AG09309 (cell line): ENCODE measurements around the gene EPS8L3.
A peak's percentile ranks its signal among the peaks of the same experiment; 100 is the strongest.
"Not testable (repeated sequence)": the region's sequence is repeated elsewhere in the genome, so short reads cannot be mapped to it uniquely, and the experiment has no call there.

Experiments
- DNase-seq: peaks from one replicate; pipeline ENCODE4 v3.0.0-alpha.2; 2010; ENCODE audit warnings: low read depth
- H3K4me3 ChIP-seq: 2 replicates; pipeline ENCODE4 v1.5.1; 2011; ENCODE audit warnings: mild to moderate bottlenecking, low read depth, low read length, moderate library complexity; ENCODE audit not compliant: control insufficient read depth
- TF ChIP-seq, protein P1 (sequence below): IDR thresholded peaks from 2 replicates; pipeline ENCODE4 v1.5.1; 2011; ENCODE audit warnings: mild to moderate bottlenecking, low read depth, low read length, inconsistent platforms; ENCODE audit not compliant: insufficient read depth, control insufficient read depth; ENCODE audit errors: missing control alignments

EPS8L3 gene

DNA sequence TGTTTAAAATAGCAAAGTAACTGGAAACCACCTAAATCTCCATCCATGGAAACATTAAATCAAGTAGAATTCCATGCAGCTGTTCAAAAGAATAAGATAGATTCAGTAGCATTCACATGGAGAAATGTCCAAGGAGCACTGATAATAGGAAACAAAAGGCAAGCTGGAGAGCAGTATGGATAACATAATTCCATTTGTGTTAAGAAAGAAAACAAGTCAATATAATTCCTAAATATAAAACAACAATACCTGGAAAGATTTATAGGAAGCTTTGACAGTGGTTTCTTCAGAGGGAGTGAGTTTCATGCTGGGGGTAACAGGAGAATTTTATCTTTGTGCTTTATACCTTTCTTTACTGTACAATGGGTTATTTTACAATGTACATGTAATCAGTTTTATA, 36.6 kb upstream of the EPS8L3 start:
- TF ChIP-seq, protein P1, sequence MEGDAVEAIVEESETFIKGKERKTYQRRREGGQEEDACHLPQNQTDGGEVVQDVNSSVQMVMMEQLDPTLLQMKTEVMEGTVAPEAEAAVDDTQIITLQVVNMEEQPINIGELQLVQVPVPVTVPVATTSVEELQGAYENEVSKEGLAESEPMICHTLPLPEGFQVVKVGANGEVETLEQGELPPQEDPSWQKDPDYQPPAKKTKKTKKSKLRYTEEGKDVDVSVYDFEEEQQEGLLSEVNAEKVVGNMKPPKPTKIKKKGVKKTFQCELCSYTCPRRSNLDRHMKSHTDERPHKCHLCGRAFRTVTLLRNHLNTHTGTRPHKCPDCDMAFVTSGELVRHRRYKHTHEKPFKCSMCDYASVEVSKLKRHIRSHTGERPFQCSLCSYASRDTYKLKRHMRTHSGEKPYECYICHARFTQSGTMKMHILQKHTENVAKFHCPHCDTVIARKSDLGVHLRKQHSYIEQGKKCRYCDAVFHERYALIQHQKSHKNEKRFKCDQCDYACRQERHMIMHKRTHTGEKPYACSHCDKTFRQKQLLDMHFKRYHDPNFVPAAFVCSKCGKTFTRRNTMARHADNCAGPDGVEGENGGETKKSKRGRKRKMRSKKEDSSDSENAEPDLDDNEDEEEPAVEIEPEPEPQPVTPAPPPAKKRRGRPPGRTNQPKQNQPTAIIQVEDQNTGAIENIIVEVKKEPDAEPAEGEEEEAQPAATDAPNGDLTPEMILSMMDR, result no peak
- H3K4me3 ChIP-seq, result no peak overlapping the region
- DNase-seq, result no peak

DNA sequence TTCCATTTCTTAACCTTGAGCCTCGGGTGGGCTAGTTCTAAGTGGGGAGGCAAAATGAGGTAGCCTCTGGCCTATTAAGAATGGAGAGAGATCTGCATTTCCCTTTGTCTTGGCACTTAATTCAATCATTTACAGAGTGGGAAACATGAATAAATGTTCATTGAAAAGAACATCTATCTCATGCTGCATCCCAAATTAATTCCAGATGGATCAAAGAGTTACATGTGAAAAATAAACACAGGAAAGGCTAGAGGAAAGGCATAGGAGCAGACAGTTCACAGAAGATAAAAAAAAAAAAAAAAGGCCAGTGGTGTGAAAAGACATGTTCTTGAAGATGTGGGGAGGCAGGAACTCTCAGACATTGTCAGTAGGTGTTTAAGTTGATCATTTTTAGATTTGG, 35.7 kb upstream of the EPS8L3 start:
- TF ChIP-seq, protein P1, result no peak
- no peak overlapping the region for H3K4me3 ChIP-seq
- no peak for DNase-seq

DNA sequence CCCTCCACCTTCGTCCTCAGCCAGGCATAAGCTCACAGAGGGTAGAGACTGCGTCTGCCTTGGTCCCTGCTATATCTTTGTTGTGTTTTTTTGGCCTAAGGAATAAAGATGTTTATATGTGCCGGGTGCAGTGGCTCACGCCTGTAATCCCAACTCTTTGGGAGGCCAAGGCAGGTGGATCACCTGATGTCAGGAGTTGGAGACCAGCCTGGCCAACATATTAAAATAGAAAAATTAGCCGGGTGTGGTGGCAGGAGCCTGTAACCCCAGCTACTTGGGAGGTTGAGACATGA, 33.5 kb upstream of the EPS8L3 start:
- not testable (repeated sequence) for DNase-seq, H3K4me3 ChIP-seq

DNA sequence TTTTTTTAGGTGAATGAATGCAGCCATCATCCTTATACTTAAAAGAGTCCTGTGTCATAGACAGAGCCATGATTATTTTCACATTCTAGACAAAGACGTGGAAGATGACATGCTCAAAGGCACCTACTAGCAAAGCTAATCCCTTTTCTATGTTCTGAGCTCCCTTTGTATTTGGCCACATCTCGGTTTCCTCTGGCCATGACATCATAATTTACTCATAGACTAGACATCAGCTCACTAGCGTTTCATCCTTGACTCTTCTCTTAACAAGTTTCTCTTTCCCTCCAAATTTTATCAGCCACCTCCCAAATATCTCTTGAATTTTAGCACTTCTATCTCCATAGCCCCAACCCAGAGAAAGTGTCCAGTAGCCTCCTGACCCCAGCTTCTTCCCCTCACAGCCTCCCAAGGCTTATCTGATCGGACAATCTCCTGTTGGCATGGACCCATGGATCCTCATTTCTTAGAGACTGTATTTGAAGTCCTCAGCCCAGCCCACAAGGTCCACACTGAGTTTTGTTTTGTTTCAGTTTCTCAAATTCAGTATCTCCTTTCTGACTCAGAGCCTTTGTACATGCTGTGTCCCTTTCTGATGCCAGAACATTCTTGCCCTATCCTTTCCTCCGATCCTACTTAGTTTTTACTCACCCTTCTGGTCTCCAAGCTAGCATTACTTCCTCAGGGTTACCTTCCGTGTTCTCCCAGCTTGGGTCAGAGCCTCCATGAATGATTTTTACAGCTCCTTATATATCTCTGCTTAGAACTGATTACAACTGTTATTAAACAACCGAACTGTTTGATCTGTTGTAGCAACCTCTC, 33.0 kb upstream of the EPS8L3 start:
- TF ChIP-seq, protein P1, result no peak
- no peak for DNase-seq
- no peak overlapping the region for H3K4me3 ChIP-seq

DNA sequence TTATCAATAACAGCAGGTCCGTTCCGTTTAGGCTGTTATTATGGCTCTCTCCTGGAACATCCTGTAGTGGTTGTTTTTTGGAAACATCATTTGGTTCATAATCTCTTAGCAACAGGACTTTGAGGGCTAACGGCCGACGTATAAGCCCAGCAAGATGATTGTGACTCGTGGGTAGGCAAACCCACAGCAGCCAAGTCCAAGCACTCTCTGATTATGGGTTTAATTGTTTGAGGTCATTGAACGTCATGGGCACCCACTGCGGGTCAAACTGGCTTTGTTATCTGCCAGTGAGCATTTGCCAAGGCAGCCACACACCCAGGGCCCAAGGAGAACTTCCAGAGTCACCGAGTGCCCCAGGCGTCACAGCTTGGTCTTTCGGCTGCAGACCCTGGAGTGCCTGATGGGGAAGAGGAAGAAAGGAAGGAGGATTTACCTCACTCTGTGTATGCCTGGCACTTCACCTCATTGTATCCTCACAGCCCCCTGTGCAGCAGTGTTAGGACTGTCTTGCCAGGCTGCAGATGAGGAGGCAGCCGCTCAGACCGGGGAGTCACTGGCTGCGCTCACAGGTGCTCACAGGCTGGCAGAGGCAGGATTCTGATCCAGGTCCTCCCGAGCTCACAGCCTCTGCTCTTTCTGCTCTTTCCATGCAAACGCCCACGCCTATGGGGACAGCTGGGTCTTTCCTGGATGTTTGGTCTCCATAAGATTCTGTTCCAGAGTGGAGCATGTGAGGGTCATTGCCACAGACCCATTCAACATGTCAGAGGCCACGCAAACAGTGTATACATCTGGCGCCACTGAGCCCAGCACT, 30.8 kb upstream of the EPS8L3 start:
- TF ChIP-seq, protein P1, result no peak
- H3K4me3 ChIP-seq, result no peak overlapping the region
- no peak for DNase-seq

DNA sequence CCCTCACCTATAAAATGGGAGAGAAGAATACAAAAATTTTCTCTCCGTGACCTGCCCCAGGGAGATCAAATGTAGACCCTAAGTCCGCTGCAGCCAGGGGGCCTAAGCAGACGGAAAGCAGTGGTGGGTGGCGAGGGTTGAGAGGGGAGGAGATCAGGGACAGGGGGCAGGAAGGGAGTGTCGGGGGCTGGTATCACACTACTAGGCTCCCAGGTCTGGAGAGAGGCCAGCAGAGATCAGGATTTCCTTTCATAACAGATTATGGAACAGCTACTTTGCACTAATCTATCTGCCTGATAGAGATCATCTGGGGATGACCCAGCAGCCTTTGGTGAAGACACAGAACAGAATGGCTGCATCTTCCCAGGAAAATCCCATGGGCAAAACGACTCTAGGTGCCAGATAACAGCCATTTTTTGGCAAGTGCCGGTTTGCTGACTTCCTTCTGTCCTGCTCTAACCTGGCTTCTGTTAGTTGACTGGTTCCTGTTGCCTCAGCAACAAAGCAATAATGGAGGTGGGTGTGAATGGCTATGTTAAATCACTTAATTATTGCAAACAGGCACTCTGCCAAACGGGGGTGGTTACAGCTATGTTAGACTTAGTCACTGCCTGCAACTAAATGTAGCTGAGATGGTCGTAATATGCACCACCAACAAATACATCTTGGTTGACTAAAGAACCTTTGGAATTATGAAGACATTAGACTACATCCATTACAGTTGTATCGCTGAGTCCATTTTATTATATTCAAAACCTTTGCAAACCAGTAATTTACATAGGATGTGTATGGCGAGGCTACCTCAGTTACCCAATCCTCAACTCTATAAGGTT, 30.0 kb upstream of the EPS8L3 start:
- TF ChIP-seq, protein P1, result no peak
- peak; percentile 59 for DNase-seq
- no peak overlapping the region for H3K4me3 ChIP-seq
